Endothelial cell of umbilical vein (primary cell): Measurements from ENCODE around the gene MACO1. TPM values are rescaled to one million over a fixed set of nuclear protein-coding genes. Genes with fewer than 3 reads are reported as not detected.

Experiments
- BruUV-seq: library from RNA; stranded (reverse); fragments of 400-500 nt; replicated peaks from 2 replicates; lab custom pipeline; 2021; lab: Mats Ljungman, UMichigan
- CTCF ChIA-PET: fragments of 300-600, 350-600 bp; sonication (Branson Sonifier 250); formaldehyde crosslinking; loops from one replicate; lab custom pipeline; 2021; ENCODE audit warnings: antibody characterized with exemption, inconsistent platforms; lab: Charles Lee
- POLR2A ChIA-PET: fragments of 300-600, 350-600 bp; sonication (Branson Sonifier 250); formaldehyde crosslinking; loops from one replicate; lab custom pipeline; 2021; ENCODE audit warnings: antibody characterized with exemption, inconsistent platforms; lab: Charles Lee
- DNase-seq: peaks from one replicate; pipeline ENCODE4 v3.0.0-alpha.2; 2011; ENCODE audit warnings: low read depth, low spot score
- FAIRE-seq: peaks from 2 replicates; lab custom pipeline; 2011; peaks lifted over from hg19 to GRCh38; lab: Jason Lieb, UNC
- H2AFZ ChIP-seq: 2 replicates; pipeline ENCODE4 v1.6.0; 2012; ENCODE audit warnings: low read depth, low read length, control low read depth, inconsistent platforms
- H3K27ac ChIP-seq: 2 replicates; pipeline ENCODE4 v1.5.1; 2011; ENCODE audit warnings: low read depth, mild to moderate bottlenecking, control low read depth, low read length, moderate library complexity; ENCODE audit not compliant: insufficient read depth
- H3K27me3 ChIP-seq, 2 experiments: 2 replicates each; pipeline versions ENCODE4 v1.6.0 to v1.6.1; 2011; ENCODE audit warnings: low read length in 2 of 2, mixed read lengths in 1 of 2; ENCODE audit not compliant: control insufficient read depth in 2 of 2, insufficient read depth in 2 of 2
- H3K36me3 ChIP-seq, 2 experiments: 2 replicates in 1 of 2; 3 replicates in 1 of 2; pipeline ENCODE4 v1.5.1; 2011; ENCODE audit warnings: low read length in 2 of 2, mild to moderate bottlenecking in 1 of 2, moderate library complexity in 1 of 2; ENCODE audit not compliant: control insufficient read depth in 2 of 2, insufficient read depth in 2 of 2; ENCODE audit errors: extremely low read depth in 1 of 2
- H3K4me1 ChIP-seq: 3 replicates; pipeline ENCODE4 v1.5.1; 2011; ENCODE audit warnings: mild to moderate bottlenecking, low read length; ENCODE audit not compliant: control insufficient read depth, insufficient read depth; ENCODE audit errors: extremely low read depth
- H3K4me2 ChIP-seq: 2 replicates; pipeline ENCODE4 v1.6.1; 2011; ENCODE audit warnings: low read length, control low read depth, mixed read lengths; ENCODE audit not compliant: insufficient read depth
- H3K4me3 ChIP-seq, 3 experiments: fragments of 200-600 bp in 1 of 3; sonication (generic), shearing (Covaris generic) in 1 of 3; replicated peaks in 1 of 3; 2 replicates each; pipeline ENCODE4 v1.5.1; 2011 to 2016; ENCODE audit warnings: control low read depth in 3 of 3, low read length in 3 of 3, mild to moderate bottlenecking in 2 of 3, inconsistent platforms in 1 of 3, low read depth in 1 of 3, moderate library complexity in 1 of 3; ENCODE audit not compliant: insufficient read depth in 1 of 3
- H3K79me2 ChIP-seq: 2 replicates; pipeline ENCODE4 v1.6.0; 2012; ENCODE audit warnings: low read length, inconsistent platforms; ENCODE audit not compliant: control insufficient read depth, insufficient read depth
- H3K9ac ChIP-seq: replicated peaks from 2 replicates; pipeline ENCODE3; 2011; ENCODE audit warnings: low read length, control low read depth; ENCODE audit not compliant: insufficient read depth; ENCODE audit errors: extremely low read depth
- H3K9me1 ChIP-seq: replicated peaks from 3 replicates; pipeline ENCODE4 v1.6.0; 2011; ENCODE audit warnings: mild to moderate bottlenecking, low read length; ENCODE audit not compliant: control insufficient read depth, insufficient read depth; ENCODE audit errors: extremely low read depth
- H3K9me3 ChIP-seq: replicated peaks from 2 replicates; pipeline ENCODE4 v1.5.1; 2012; ENCODE audit warnings: low read length, inconsistent platforms; ENCODE audit not compliant: control insufficient read depth, insufficient read depth
- H4K20me1 ChIP-seq: replicated peaks from 2 replicates; pipeline ENCODE3; 2011; ENCODE audit warnings: mild to moderate bottlenecking, low read length; ENCODE audit not compliant: control insufficient read depth, insufficient read depth; ENCODE audit errors: extremely low read depth
- CTCF ChIP-seq, 2 donors: IDR thresholded peaks; 1 replicate in 1 of 2; 2 replicates in 1 of 2; pipeline ENCODE4 v1.5.1; 2011; ENCODE audit warnings: low read length in 2 of 2, mild to moderate bottlenecking in 2 of 2, moderate library complexity in 2 of 2, control low read depth in 1 of 2, inconsistent platforms in 1 of 2, low read depth in 1 of 2; ENCODE audit not compliant: insufficient read depth in 1 of 2; ENCODE audit errors: extremely low read depth in 1 of 2
- EZH2 ChIP-seq: IDR thresholded peaks from 2 replicates; pipeline ENCODE4 v1.6.1; 2012; ENCODE audit warnings: borderline replicate concordance, low read depth, mild to moderate bottlenecking, moderate library complexity, low read length, inconsistent platforms; ENCODE audit not compliant: severe bottlenecking
- FOS ChIP-seq: IDR thresholded peaks from 2 replicates; pipeline ENCODE4 v1.6.1; 2011; ENCODE audit warnings: mild to moderate bottlenecking, low read length, moderate library complexity, borderline replicate concordance; ENCODE audit not compliant: insufficient read depth
- GATA2 ChIP-seq: IDR thresholded peaks from 2 replicates; pipeline ENCODE4 v1.7.0; 2011; ENCODE audit warnings: low read depth, mild to moderate bottlenecking, moderate library complexity, mixed read lengths, low read length; ENCODE audit not compliant: insufficient read length, insufficient read depth
- JUN ChIP-seq: IDR thresholded peaks from 2 replicates; pipeline ENCODE4 v1.6.1; 2011; ENCODE audit warnings: borderline replicate concordance, low read depth; ENCODE audit not compliant: insufficient read length, insufficient read depth
- MAX ChIP-seq: IDR thresholded peaks from 2 replicates; pipeline ENCODE4 v1.6.1; 2011; ENCODE audit not compliant: insufficient read depth, insufficient read length
- MYC ChIP-seq: IDR thresholded peaks from one replicate; pipeline ENCODE4 v1.6.1; 2011; ENCODE audit warnings: mild to moderate bottlenecking, low read depth, low read length
- POLR2A ChIP-seq: IDR thresholded peaks from 2 replicates; pipeline ENCODE4 v1.6.1; 2012; ENCODE audit warnings: low read depth, mild to moderate bottlenecking, control low read depth, low read length
- POLR2AphosphoS5 ChIP-seq: IDR thresholded peaks from 2 replicates; pipeline ENCODE4 v1.6.1; 2012; ENCODE audit warnings: low read depth, mild to moderate bottlenecking, control low read depth, low read length, moderate library complexity; ENCODE audit not compliant: insufficient read depth
- dilution Hi-C: fragments of 300-500 bp; cut with MboI; formaldehyde crosslinking; loops from one replicate; pipeline ENCODE4 v1.15.0; 2019; ENCODE audit warnings: low sequenced_read_pairs; ENCODE audit not compliant: extremely low pct_ligation_motif_present
- intact Hi-C: fragments of 100-400 bp; cut with micrococcal nuclease; formaldehyde crosslinking; loops from one replicate; pipeline ENCODE4 v1.10.0; 2022
- polyA plus RNA-seq, 4 experiments: library from polyadenylated mRNA; depleted of rRNA in 3 of 4; stranded (reverse) in 3 of 4; unstranded in 1 of 4; fragments of >200 nt; gene quantifications; 2 replicates each; pipeline versions ENCODE4 v1.2.1 to v1.2.3, GENCODE V29; 2011 to 2012; ENCODE audit warnings: missing spikeins in 1 of 4
- total RNA-seq: library from RNA; stranded (reverse); gene quantifications from 2 replicates; pipeline ENCODE4 v1.2.3, GENCODE V29; 2021

The MACO1 gene
- total and polyA plus RNA-seq, 2 donors (not counting 3 experiments of a cell fraction or from before 2014, with no cell fraction given) = 7.7 to 24.4 TPM

- H3K4me3 ChIP-seq = peak overlapping the region; percentile 86 to 97 (median 95)
- H3K27me3 ChIP-seq = no peaks in the 10 kb centered on the region
- peaks cover 42% of the 10 kb centered on the region for H3K4me1 ChIP-seq
- DNase-seq (peak; percentile 24), FAIRE-seq (no peak)
- ChIA-PET POLR2A (no interaction called here), CTCF (interaction anchor here (0.8 to 2.2 kb wide), 4 partner anchors 9 to 187 kb away, joined by 3 to 7 read pairs (median 4); no protein-coding TSS in a partner anchor)
- no peak overlapping the region for H2AFZ ChIP-seq
- H3K9ac ChIP-seq = peak overlapping the region; percentile 88
- peak overlapping the region; percentile 93 for H3K4me2 ChIP-seq
- intact Hi-C loops (loop anchor here (5.0 to 10.0 kb wide), 3 partner anchors 55 to 373 kb away; partner anchors contain the start of genes SELENON and TMEM50A), dilution Hi-C loops (no loop called here)
- H3K36me3 ChIP-seq = no peaks in the 10 kb centered on the region
- H3K27ac ChIP-seq = no peak overlapping the region
- TSS peak; percentile 41 for BruUV-seq
- no peaks in the 10 kb centered on the region for H3K9me1 ChIP-seq
- peaks cover 54% of the 10 kb centered on the region for H3K79me2 ChIP-seq
- TF ChIP-seq CTCF (IDR thresholded peaks at IDR 0.05; ENCODE audit: extremely low read depth in 1 of 2, insufficient read depth in 1 of 2, low read depth in 1 of 2, low read length in 2 of 2) (no peak), FOS (no peak), MAX (no peak), JUN (no peak), EZH2 (no peak), GATA2 (no peak), POLR2A (no peak), MYC (no peak), POLR2AphosphoS5 (no peak)
- H3K9me3 ChIP-seq = no peaks in the 10 kb centered on the region
- peaks cover 4% of the 10 kb centered on the region for H4K20me1 ChIP-seq
Observed at GRCh38 chr1:25431955-25432719, 1.4 kb downstream of the MACO1 start.
